GM18511 (cell line): ENCODE data around the gene CADM4.
"Not testable (repeated sequence)": the region's sequence is repeated elsewhere in the genome, so short reads cannot be mapped to it uniquely, and the experiment has no call there.

Source experiments
- ATAC-seq: cut with Tn5 transposase; IDR thresholded peaks from one replicate; pipeline ENCODE4 v1.9.1; 2021; ENCODE audit warnings: mild to moderate bottlenecking, moderate library complexity; ENCODE audit not compliant: unreplicated experiment

CADM4 gene

DNA sequence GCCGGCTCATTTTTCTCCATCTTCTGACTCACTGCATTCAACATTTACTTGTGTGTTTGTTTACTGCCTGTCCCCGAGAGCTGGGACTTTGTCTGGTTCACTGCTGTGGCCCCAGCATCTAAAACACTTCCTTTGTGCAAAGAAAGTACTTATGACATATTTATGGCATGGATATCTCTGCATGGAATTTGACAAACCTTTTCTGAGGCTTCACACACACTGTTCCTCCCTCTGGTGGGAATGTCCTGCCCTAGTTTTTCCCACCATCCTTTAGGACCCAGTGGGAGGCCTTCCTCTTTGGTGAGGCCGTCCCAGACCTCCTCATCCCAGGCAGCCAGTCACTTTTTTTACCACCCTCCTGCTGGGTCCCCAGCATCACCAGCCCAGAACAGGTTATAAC is 29.2 kb downstream of the CADM4 start:
- no peak for ATAC-seq

- ATAC-seq: no peak
These were observed 29.8 kb downstream of the CADM4 start for GRCh38 chr19:43609872-43610271.

DNA sequence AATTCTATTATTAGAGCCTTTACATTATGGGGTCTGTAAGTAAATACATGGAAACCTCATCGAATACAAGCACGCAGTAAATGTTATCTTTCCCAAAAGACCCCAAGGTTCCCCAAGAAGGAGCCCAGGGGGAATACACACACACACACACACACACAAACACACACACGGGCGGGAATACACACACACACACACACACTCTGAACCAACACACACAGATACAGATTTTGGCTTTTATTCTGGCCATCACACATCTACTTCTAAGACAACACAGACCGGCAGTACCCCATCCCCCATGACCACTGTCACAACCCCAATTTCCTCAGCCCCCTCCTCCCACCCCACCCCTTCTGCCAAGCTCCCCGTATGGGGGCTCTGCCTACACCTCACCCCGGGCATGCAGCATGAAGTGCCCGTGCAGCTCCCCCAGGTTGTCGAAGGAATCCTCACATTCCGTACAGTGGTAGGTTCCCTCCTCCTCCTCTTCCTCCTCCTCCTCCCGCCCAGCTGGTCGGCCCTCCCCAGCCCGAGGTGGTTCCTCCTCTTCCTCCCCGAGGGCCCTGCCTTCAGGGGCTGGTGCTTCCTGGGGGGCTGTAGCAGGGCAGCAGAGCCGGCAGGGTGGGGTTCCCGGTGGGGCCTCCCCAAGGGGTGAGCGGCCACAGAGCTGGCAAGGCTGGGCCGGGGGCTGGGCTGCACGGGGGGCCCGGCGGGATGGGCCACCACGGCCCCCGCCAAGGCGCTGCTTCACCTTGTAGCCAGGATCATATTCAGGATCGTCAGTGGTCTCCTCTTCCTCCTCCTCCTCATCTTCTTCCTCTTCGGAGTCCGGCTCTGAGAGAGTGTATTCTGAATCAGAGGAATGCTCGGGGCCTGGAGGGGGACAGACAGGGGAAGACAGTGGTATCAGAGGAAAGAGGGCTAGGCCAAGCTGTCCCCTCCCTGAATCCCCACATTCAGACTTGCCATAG is 32.1 kb downstream of the CADM4 start:
- no peak for ATAC-seq

- no peak for ATAC-seq
These were observed 33.0 kb downstream of the CADM4 start for GRCh38 chr19:43606569-43607229.

GRCh38 chr19:43605875-43606568 is 33.6 kb downstream of the CADM4 start:
- ATAC-seq: no peak

DNA sequence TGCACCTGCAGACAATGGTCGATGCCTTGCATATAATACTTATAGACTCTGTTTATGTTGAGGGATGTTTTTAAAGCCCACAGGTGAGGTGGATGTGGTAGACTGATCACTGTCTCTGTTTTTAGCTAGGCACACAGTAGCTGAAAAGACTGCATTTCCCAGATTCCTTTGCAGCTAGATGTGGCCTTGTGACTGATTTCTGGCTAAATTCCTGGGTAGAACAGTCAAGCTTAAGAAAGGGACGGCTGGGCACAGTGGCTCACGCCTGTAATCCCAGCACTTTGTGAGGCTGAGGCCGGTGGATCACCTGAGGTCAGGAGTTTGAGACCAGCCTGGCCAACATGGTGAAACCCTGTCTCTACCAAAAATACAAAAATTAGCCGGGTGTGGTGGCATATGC is 39.3 kb downstream of the CADM4 start:
- ATAC-seq: not testable (repeated sequence)

DNA sequence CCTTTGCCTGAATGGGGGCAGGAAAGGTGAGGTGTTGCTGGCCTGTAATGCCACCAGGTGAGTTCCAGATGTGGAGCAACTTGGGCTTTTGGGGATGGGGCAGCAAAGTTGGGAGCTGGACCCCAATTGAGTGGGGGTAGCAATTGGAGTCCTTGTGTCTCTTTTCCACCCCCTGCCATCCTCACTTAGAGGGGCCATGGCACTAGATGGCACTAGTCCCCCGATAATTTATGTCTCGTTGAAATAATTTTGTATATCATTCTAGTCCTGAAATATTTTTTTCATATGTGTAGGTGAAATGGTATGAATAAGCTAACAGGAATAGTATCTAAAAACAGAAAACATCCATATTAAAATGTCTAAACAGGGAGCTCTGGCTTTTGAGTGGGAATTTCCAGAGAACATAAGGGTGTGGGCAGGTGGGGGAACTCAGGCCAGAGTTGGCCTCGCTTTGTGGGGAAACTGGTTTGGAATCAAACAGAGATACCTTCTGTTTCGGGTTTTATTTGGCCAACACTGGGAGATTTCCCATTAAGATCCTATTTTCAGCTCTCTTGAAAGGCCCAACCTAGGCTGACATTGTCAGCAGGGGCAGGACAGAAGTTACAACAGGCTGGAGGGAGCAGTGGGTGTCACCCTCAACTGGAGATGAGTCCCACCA is 39.9 kb downstream of the CADM4 start:
- no peak for ATAC-seq

- no peak for ATAC-seq
These were observed 41.0 kb downstream of the CADM4 start for GRCh38 chr19:43598445-43599240.

GRCh38 chr19:43597876-43598275 is 41.8 kb downstream of the CADM4 start:
- no peak for ATAC-seq

DNA sequence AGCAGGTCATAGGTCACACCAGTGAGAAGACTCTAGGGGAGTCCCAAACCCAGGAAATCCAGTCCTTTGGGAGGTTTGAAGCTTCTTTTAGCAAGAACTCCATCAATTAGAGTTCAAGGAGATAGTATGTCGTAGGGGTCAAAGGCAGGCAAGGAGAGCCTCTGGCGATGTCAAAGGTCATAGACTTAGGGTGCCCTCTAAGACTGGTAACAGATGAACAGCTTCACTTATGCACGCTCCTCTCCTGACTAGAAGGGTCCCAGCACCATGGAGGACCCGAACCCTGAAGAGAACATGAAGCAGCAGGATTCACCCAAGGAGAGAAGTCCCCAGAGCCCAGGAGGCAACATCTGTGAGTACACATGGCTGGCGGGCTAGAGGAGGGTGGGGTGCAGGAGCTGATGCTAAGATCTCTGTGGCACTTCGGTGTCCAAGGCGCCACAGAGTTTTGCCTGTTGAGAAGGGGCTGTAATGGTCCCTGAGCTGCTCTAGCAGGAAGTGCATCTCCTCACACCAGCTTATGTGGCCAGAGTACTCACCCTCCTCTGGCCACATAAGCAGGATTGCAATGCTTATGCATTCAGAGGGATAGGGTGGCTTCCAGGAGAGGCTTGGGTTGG is 42.7 kb downstream of the CADM4 start:
- ATAC-seq: no peak

GRCh38 chr19:43595999-43596841 is 43.4 kb downstream of the CADM4 start, which contains the start of the genes IRGQ and ZNF576:
Gene IRGQ (minus strand): TSS chr19:43596134. CDS start chr19:43595338, 796 bp downstream.
Gene ZNF576 (plus strand): TSS chr19:43596595. CDS start chr19:43597109, 514 bp downstream.
- peak; percentile 79 for ATAC-seq

DNA sequence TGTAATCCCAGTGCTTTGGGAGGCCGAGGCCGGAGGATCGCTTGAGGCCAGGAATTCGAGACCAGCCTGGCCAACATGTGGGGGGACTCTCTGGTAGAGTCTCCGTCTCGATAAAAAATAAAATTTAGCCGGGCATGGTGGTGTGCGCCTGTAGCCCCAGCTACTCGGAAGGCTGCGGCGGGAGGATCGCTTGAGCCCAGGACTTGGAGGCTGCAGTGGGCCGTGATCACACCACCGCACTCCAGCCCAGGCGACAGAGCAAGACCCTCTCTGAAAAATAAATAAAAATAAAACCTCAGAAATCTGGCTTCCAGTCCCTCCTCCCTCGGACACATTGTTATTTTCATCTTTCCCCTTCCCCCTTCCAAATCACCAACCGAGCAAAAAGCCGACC is 44.0 kb downstream of the CADM4 start:
- peak; percentile 19 for ATAC-seq

GRCh38 chr19:43594710-43595604 is 44.7 kb downstream of the CADM4 start:
- peak; percentile 35 for ATAC-seq

GRCh38 chr19:43594081-43594697 is 45.5 kb downstream of the CADM4 start:
- no peak for ATAC-seq

- no peak for ATAC-seq
These were observed 46.8 kb downstream of the CADM4 start for GRCh38 chr19:43592800-43593350.

DNA sequence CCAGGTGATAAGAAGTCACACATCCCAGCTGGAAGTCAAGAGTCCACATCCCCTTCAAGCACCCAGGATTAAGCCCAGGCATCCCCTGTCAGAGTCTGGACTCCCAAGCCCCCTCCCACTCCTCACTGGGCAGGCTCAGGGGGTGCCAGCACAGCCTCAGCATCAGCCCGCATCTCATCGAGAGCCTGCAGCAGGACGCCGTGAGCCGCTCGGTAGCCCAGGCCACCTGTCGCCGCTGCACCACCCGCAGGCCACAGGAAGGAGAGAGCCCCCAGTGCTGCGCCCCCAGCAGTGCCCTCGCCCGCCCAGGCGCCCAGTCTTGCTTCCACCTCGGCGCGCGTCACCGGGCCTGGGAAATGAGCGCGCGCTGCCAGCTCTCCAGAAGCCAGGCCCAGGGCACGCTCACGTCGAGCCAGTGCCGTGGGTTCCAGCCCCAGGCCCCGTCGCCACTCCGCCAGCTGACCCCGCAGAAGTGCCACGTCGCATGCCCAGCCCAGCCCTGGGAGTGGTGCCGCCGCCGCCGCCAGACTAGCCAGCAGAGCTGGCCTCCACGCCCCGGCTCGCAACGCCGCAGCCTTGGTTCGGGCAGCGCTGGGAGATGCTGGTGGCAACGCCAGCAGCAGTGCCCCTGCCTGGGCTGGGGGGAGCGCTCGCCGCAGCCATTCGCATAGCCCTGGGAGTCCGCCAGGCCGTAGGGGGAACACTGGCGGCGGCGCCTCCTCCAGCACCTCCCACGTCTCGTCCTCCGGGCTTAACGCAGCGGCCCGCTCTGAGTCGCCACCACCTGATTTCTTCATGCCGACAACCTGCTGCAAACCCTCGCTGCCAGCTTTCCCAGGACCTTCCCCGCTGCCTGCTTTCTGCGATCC is 47.5 kb downstream of the CADM4 start:
- no peak for ATAC-seq
